ENCODE results near the gene CDAN1.

DNA sequence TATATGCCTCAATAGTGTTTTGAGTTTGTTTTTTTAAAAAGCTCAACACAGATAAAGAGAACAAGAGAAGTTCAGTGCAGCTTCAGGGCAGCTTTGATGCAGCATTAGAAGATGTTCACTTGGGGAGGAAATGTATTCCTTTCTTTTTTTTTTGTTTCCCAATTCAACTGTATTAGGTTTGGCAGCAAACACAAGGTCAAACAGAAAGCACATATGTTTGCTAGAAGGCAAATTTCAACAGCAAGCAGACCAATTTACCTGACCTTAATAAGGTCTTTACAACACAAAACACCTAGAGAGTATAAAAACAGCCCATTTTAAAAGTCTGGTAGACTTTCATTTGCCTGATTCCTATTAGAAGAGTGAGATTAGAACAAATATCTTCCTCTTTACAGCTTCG lies 7.3 kb upstream of the CDAN1 start:
- no peak for TF ChIP-seq POLR2A (IDR thresholded peaks at IDR 0.05; ENCODE audit: low read length)
- no peak for TF ChIP-seq GATA1 (IDR thresholded peaks at IDR 0.05; ENCODE audit: low read depth, low read length)
